Measurements from ENCODE around the gene GDF10. TPM values are rescaled to one million over a fixed set of nuclear protein-coding genes. Genes with fewer than 3 reads are reported as not detected.

Gene GDF10
- polyA plus RNA-seq, 1 of the 3 experiments (the other 2 are of a cell fraction): 0.02 TPM

- Histone ChIP-seq H3K27me3 (ENCODE audit: insufficient read depth) (peaks cover 6% of the 10 kb centered on the region; the same call in 1 of the 2 replicates), H3K27ac (ENCODE audit: low read depth in 2 of 2, low read length in 1 of 2) (no peak overlapping the region), H3K36me3 (replicated peaks in 1 of 2; ENCODE audit: control insufficient read depth in 1 of 2, insufficient read depth in 2 of 2, low read length in 1 of 2) (no peaks in the 10 kb centered on the region), H3K9ac (no peak overlapping the region), H2AFZ (ENCODE audit: low read depth) (no peak overlapping the region), H3K4me1 (ENCODE audit: control insufficient read depth in 1 of 2, insufficient read depth in 2 of 2, low read depth in 1 of 2, low read length in 1 of 2) (peaks cover 0 to 16% of the 10 kb centered on the region in 2 experiments; a peak in 1 of 4 replicates), H4K20me1 (ENCODE audit: insufficient read depth) (no peaks in the 10 kb centered on the region), H3K9me3 (no peaks in the 10 kb centered on the region), H3K4me2 (no peak overlapping the region), H3F3A (replicated peaks; ENCODE audit: insufficient read depth) (no peaks in the 10 kb centered on the region), H3K79me2 (ENCODE audit: insufficient read depth) (no peaks in the 10 kb centered on the region), H3K4me3 (ENCODE audit: low read depth in 2 of 2, low read length in 1 of 2) (no peak overlapping the region), H3K9me2 (no peaks in the 10 kb centered on the region)
- TF ChIP-seq USF1 (IDR thresholded peaks at IDR 0.05; ENCODE audit: borderline replicate concordance, low read depth) (no peak), ZBTB33 (IDR thresholded peaks at IDR 0.05; ENCODE audit: borderline replicate concordance, low read depth) (no peak), RFX5 (IDR thresholded peaks at IDR 0.05; ENCODE audit: low read length) (no peak), MAX (IDR thresholded peaks at IDR 0.05; ENCODE audit: low read depth) (no peak), TCF12 (IDR thresholded peaks at IDR 0.05) (no peak), GATA2 (CRISPR knock-in tag; IDR thresholded peaks at IDR 0.05) (no peak), USF2 (IDR thresholded peaks at IDR 0.05; ENCODE audit: borderline replicate concordance, low read depth, low read length) (no peak), POLR2AphosphoS5 (IDR thresholded peaks at IDR 0.05; ENCODE audit: low read depth, low read length) (no peak), TEAD4 (IDR thresholded peaks at IDR 0.05; ENCODE audit: borderline replicate concordance, insufficient read depth) (no peak), ELF1 (IDR thresholded peaks at IDR 0.05) (no peak), RXRA (IDR thresholded peaks at IDR 0.05; ENCODE audit: borderline replicate concordance, low read depth) (no peak), EZH2phosphoT487 (IDR thresholded peaks at IDR 0.05; ENCODE audit: borderline replicate concordance, low read depth) (no peak)
- 27% methylated on average over 3 of the region's 5 CpGs for WGBS (ENCODE audit: low lambda C conversion rate)
- POLR2A ChIA-PET: no interaction called here
- no peak for DNase-seq
- CTCF ChIA-PET: interaction anchor here (1.6 kb wide), 1 partner anchor 14 kb away, joined by 5 read pairs; no protein-coding TSS in a partner anchor
Observed at GRCh38 chr10:47326306-47326926, 26.4 kb downstream of the GDF10 start.

GRCh38 chr10:47326927-47327330 is 26.9 kb downstream of the GDF10 start:
- Histone ChIP-seq H3F3A (replicated peaks; ENCODE audit: insufficient read depth) (no peaks in the 10 kb centered on the region), H2AFZ (ENCODE audit: low read depth) (no peak overlapping the region), H3K9ac (no peak overlapping the region), H3K4me2 (no peak overlapping the region), H3K36me3 (replicated peaks in 1 of 2; ENCODE audit: control insufficient read depth in 1 of 2, insufficient read depth in 2 of 2, low read length in 1 of 2) (no peaks in the 10 kb centered on the region), H3K4me3 (ENCODE audit: low read depth in 2 of 2, low read length in 1 of 2) (no peak overlapping the region), H3K4me1 (ENCODE audit: control insufficient read depth in 1 of 2, insufficient read depth in 2 of 2, low read depth in 1 of 2, low read length in 1 of 2) (peaks cover 0 to 16% of the 10 kb centered on the region in 2 experiments; a peak in 1 of 4 replicates), H3K79me2 (ENCODE audit: insufficient read depth) (no peaks in the 10 kb centered on the region), H3K9me3 (no peaks in the 10 kb centered on the region), H3K9me2 (no peaks in the 10 kb centered on the region), H4K20me1 (ENCODE audit: insufficient read depth) (no peaks in the 10 kb centered on the region), H3K27me3 (ENCODE audit: insufficient read depth) (peaks cover 6% of the 10 kb centered on the region; the same call in 1 of the 2 replicates), H3K27ac (ENCODE audit: low read depth in 2 of 2, low read length in 1 of 2) (no peak overlapping the region)
- POLR2A ChIA-PET: no interaction called here
- no peak for DNase-seq
- WGBS (ENCODE audit: low lambda C conversion rate): 50% methylated on average over 11 of the region's 11 CpGs
- CTCF ChIA-PET: interaction anchor here (0.8 to 1.6 kb wide), 2 partner anchors 15 to 302 kb away, joined by 3 to 5 read pairs; no protein-coding TSS in a partner anchor
- no peak for TF ChIP-seq TCF12 (IDR thresholded peaks at IDR 0.05)
- TF ChIP-seq IRF3 (IDR thresholded peaks at IDR 0.05; ENCODE audit: low read depth, low read length): no peak
- no peak for TF ChIP-seq RAD21 (IDR thresholded peaks at IDR 0.05; ENCODE audit: low read length)
- no peak for TF ChIP-seq EP300 (IDR thresholded peaks at IDR 0.05; ENCODE audit: borderline replicate concordance in 1 of 2, low read depth in 1 of 2, low read length in 1 of 2)
- TF ChIP-seq USF2 (IDR thresholded peaks at IDR 0.05; ENCODE audit: borderline replicate concordance, low read depth, low read length): no peak
- no peak for TF ChIP-seq NFIC (IDR thresholded peaks at IDR 0.05; ENCODE audit: borderline replicate concordance)
- no peak for TF ChIP-seq CHD2 (IDR thresholded peaks at IDR 0.05; ENCODE audit: low read length, partially characterized antibody)
- no peak for TF ChIP-seq FOXJ3 (CRISPR knock-in tag; IDR thresholded peaks at IDR 0.05)
